Measurements from ENCODE around the gene EXT2. TPM values are rescaled to one million over a fixed set of nuclear protein-coding genes. Genes with fewer than 3 reads are reported as not detected.

EXT2 gene
- total RNA-seq, 1 donor from 2014 or later: 67.7 TPM

GRCh38 chr11:44071157-44071556 lies 24.3 kb upstream of the EXT2 start:
- no peaks in the 10 kb centered on the region for H3K27me3 Mint-ChIP-seq (ENCODE audit: low read depth, unreplicated experiment)
- H3K4me3 ChIP-seq (ENCODE audit: insufficient read depth, low read depth, low read length): no peak overlapping the region
- DNase-seq (ENCODE audit: low read depth): no peak
- no peaks in the 10 kb centered on the region for H3K79me2 ChIP-seq (ENCODE audit: insufficient read depth, low read length)
- H3K9me3 ChIP-seq (ENCODE audit: insufficient read depth, low read depth, low read length): no peaks in the 10 kb centered on the region
- H3K27me3 ChIP-seq (ENCODE audit: insufficient read depth, low read length): no peaks in the 10 kb centered on the region
- no peaks in the 10 kb centered on the region for H3K4me1 ChIP-seq (ENCODE audit: insufficient read depth, low read length)
- FAIRE-seq: no peak
- H3K36me3 ChIP-seq (ENCODE audit: insufficient read depth, low read length): no peaks in the 10 kb centered on the region
- H3K4me2 ChIP-seq (ENCODE audit: low read length): no peak overlapping the region
- no peak overlapping the region for H3K27ac ChIP-seq (ENCODE audit: low read depth, low read length)
- H3K27ac Mint-ChIP-seq (ENCODE audit: unreplicated experiment): no peak overlapping the region
- H2AFZ ChIP-seq (ENCODE audit: low read depth, low read length): no peak overlapping the region
- H3K9me3 Mint-ChIP-seq (ENCODE audit: unreplicated experiment): peaks cover 2% of the 10 kb centered on the region
- H3K4me3 Mint-ChIP-seq (ENCODE audit: unreplicated experiment): no peak overlapping the region
- H3K36me3 Mint-ChIP-seq (ENCODE audit: low read depth, unreplicated experiment): peaks cover 28% of the 10 kb centered on the region
- no peaks in the 10 kb centered on the region for H4K20me1 ChIP-seq (ENCODE audit: insufficient read depth, low read length)
- no peak overlapping the region for H3K9ac ChIP-seq (ENCODE audit: low read length)
- no peak for TF ChIP-seq EZH2 (IDR thresholded peaks at IDR 0.05; ENCODE audit: insufficient read depth, low read length)
- no peak for TF ChIP-seq CTCF (IDR thresholded peaks at IDR 0.05; ENCODE audit: insufficient read depth, low read depth, low read length)
- H3K4me1 Mint-ChIP-seq (ENCODE audit: low read depth, unreplicated experiment): peaks cover 9% of the 10 kb centered on the region

GRCh38 chr11:44072757-44073658 lies 22.5 kb upstream of the EXT2 start:
- H2AFZ ChIP-seq (ENCODE audit: low read depth, low read length): no peak overlapping the region
- DNase-seq (ENCODE audit: low read depth) (no peak), FAIRE-seq (no peak)
- Mint-ChIP-seq H3K4me1 (ENCODE audit: low read depth, unreplicated experiment) (no peaks in the 10 kb centered on the region), H3K4me3 (ENCODE audit: unreplicated experiment) (no peak overlapping the region), H3K27ac (ENCODE audit: unreplicated experiment) (no peak overlapping the region), H3K27me3 (ENCODE audit: low read depth, unreplicated experiment) (no peaks in the 10 kb centered on the region), H3K36me3 (ENCODE audit: low read depth, unreplicated experiment) (peaks cover 38% of the 10 kb centered on the region), H3K9me3 (ENCODE audit: unreplicated experiment) (peaks cover 2% of the 10 kb centered on the region)
- H3K9me3 ChIP-seq (ENCODE audit: insufficient read depth, low read depth, low read length): no peaks in the 10 kb centered on the region
- H3K4me3 ChIP-seq (ENCODE audit: insufficient read depth, low read depth, low read length): no peak overlapping the region
- H3K4me1 ChIP-seq (ENCODE audit: insufficient read depth, low read length): no peaks in the 10 kb centered on the region
- no peaks in the 10 kb centered on the region for H3K36me3 ChIP-seq (ENCODE audit: insufficient read depth, low read length)
- no peak overlapping the region for H3K4me2 ChIP-seq (ENCODE audit: low read length)
- H3K9ac ChIP-seq (ENCODE audit: low read length): no peak overlapping the region
- H3K79me2 ChIP-seq (ENCODE audit: insufficient read depth, low read length): no peaks in the 10 kb centered on the region
- H3K27ac ChIP-seq (ENCODE audit: low read depth, low read length): no peak overlapping the region
- H3K27me3 ChIP-seq (ENCODE audit: insufficient read depth, low read length): no peaks in the 10 kb centered on the region
- TF ChIP-seq CTCF (IDR thresholded peaks at IDR 0.05; ENCODE audit: insufficient read depth, low read depth, low read length) (no peak), EZH2 (IDR thresholded peaks at IDR 0.05; ENCODE audit: insufficient read depth, low read length) (no peak)
- H4K20me1 ChIP-seq (ENCODE audit: insufficient read depth, low read length): no peaks in the 10 kb centered on the region

- H3K4me1 Mint-ChIP-seq (ENCODE audit: low read depth, unreplicated experiment): no peaks in the 10 kb centered on the region
- H3K4me3 ChIP-seq (ENCODE audit: insufficient read depth, low read depth, low read length): no peak overlapping the region
- no peak overlapping the region for H3K27ac Mint-ChIP-seq (ENCODE audit: unreplicated experiment)
- H3K4me2 ChIP-seq (ENCODE audit: low read length): no peak overlapping the region
- no peaks in the 10 kb centered on the region for H3K9me3 ChIP-seq (ENCODE audit: insufficient read depth, low read depth, low read length)
- H3K9me3 Mint-ChIP-seq (ENCODE audit: unreplicated experiment): no peaks in the 10 kb centered on the region
- no peak overlapping the region for H3K27ac ChIP-seq (ENCODE audit: low read depth, low read length)
- no peak overlapping the region for H3K9ac ChIP-seq (ENCODE audit: low read length)
- DNase-seq (ENCODE audit: low read depth) (no peak), FAIRE-seq (no peak)
- no peaks in the 10 kb centered on the region for H3K4me1 ChIP-seq (ENCODE audit: insufficient read depth, low read length)
- no peaks in the 10 kb centered on the region for H3K36me3 ChIP-seq (ENCODE audit: insufficient read depth, low read length)
- H2AFZ ChIP-seq (ENCODE audit: low read depth, low read length): no peak overlapping the region
- H3K27me3 ChIP-seq (ENCODE audit: insufficient read depth, low read length): no peaks in the 10 kb centered on the region
- TF ChIP-seq CTCF (IDR thresholded peaks at IDR 0.05; ENCODE audit: insufficient read depth, low read depth, low read length) (no peak), EZH2 (IDR thresholded peaks at IDR 0.05; ENCODE audit: insufficient read depth, low read length) (no peak)
- H3K36me3 Mint-ChIP-seq (ENCODE audit: low read depth, unreplicated experiment): peaks cover 35% of the 10 kb centered on the region
- no peaks in the 10 kb centered on the region for H3K79me2 ChIP-seq (ENCODE audit: insufficient read depth, low read length)
- no peaks in the 10 kb centered on the region for H4K20me1 ChIP-seq (ENCODE audit: insufficient read depth, low read length)
- H3K4me3 Mint-ChIP-seq (ENCODE audit: unreplicated experiment): no peak overlapping the region
- peaks cover 4% of the 10 kb centered on the region for H3K27me3 Mint-ChIP-seq (ENCODE audit: low read depth, unreplicated experiment)
Measured at GRCh38 chr11:44078794-44079193, 16.7 kb upstream of the EXT2 start.

All from astrocyte (in vitro differentiated cells and primary cell).